A673 (cell line): ENCODE measurements around the gene SEMA4A. TPM values are rescaled to one million over a fixed set of nuclear protein-coding genes. Genes with fewer than 3 reads are reported as not detected.

Experiments used
- BruUV-seq: library from RNA; stranded (reverse); fragments of 400-500 nt; replicated peaks from 2 replicates; lab custom pipeline; 2021; lab: Mats Ljungman, UMichigan
- CTCF ChIA-PET: fragments of 300-600 bp; sonication (Branson Sonifier 250); formaldehyde crosslinking; loops from one replicate; lab custom pipeline; 2022; ENCODE audit warnings: antibody characterized with exemption; lab: Charles Lee
- POLR2A ChIA-PET: fragments of 300-600 bp; sonication (Branson Sonifier 250); formaldehyde crosslinking; loops from one replicate; lab custom pipeline; 2022; ENCODE audit warnings: antibody characterized with exemption; ENCODE audit not compliant: low non-redundant PET; lab: Charles Lee
- DNase-seq: peaks from one replicate; pipeline ENCODE4 v3.0.0-alpha.2; 2015; ENCODE audit warnings: low spot score
- H3K27ac ChIP-seq: fragments of 200-600 bp; sonication (generic); 2 replicates; pipeline ENCODE4 v1.5.1; 2016; ENCODE audit warnings: mixed run types, low read depth, mild to moderate bottlenecking, mixed read lengths, antibody characterized with exemption, low read length; ENCODE audit not compliant: poor library complexity, severe bottlenecking
- H3K27me3 ChIP-seq: fragments of 200-600 bp; sonication (generic); replicated peaks from 2 replicates; pipeline ENCODE4 v1.6.1; 2017; ENCODE audit warnings: mixed run types, low read depth, mild to moderate bottlenecking, mixed read lengths, antibody characterized with exemption, low read length; ENCODE audit not compliant: insufficient read depth, poor library complexity
- H3K36me3 ChIP-seq: fragments of 200-600 bp; sonication (generic); 2 replicates; pipeline ENCODE4 v1.6.1; 2016; ENCODE audit warnings: mixed run types, mild to moderate bottlenecking, mixed read lengths, antibody characterized with exemption, low read length; ENCODE audit not compliant: insufficient read depth, poor library complexity, severe bottlenecking
- H3K4me1 ChIP-seq: fragments of 200-600 bp; sonication (generic); 2 replicates; pipeline ENCODE4 v1.6.1; 2017; ENCODE audit warnings: mixed run types, mild to moderate bottlenecking, mixed read lengths, antibody characterized with exemption, low read length; ENCODE audit not compliant: insufficient read depth, poor library complexity, severe bottlenecking
- H3K4me3 ChIP-seq: fragments of 200-600 bp; sonication (generic); 2 replicates; pipeline ENCODE4 v1.5.1; 2016; ENCODE audit warnings: low read depth, mixed run types, mild to moderate bottlenecking, mixed read lengths, low read length; ENCODE audit not compliant: poor library complexity, severe bottlenecking
- H3K9me3 ChIP-seq: fragments of 200-600 bp; sonication (generic); 2 replicates; pipeline ENCODE4 v1.6.1; 2016; ENCODE audit warnings: mixed run types, low read depth, mild to moderate bottlenecking, mixed read lengths, antibody characterized with exemption, low read length; ENCODE audit not compliant: poor library complexity, severe bottlenecking
- CTCF ChIP-seq: fragments of 300-800, 200-600 bp; sonication (generic); conservative IDR thresholded peaks from 2 replicates; pipeline ENCODE4 v1.5.1; 2017; ENCODE audit warnings: low read depth, mild to moderate bottlenecking, antibody characterized with exemption, low read length, moderate library complexity, mixed read lengths
- EZH2 ChIP-seq: fragments of 200-600 bp; sonication (generic); IDR thresholded peaks from 2 replicates; pipeline ENCODE4 v1.6.1; 2017; ENCODE audit warnings: borderline replicate concordance, low read depth, mild to moderate bottlenecking, mixed read lengths, antibody characterized with exemption, low read length; ENCODE audit not compliant: poor library complexity, severe bottlenecking
- intact Hi-C: fragments of 100-400 bp; cut with micrococcal nuclease; formaldehyde crosslinking; loops from one replicate; pipeline ENCODE4 v1.10.0; 2022; ENCODE audit not compliant: unreplicated experiment
- total RNA-seq: library from RNA; stranded (reverse); gene quantifications from 2 replicates; pipeline ENCODE4 v1.2.3, GENCODE V29; 2021

Gene SEMA4A
- total RNA-seq, 1 experiment from 2014 or later, result 0.77 TPM

- TF ChIP-seq CTCF, result no peak
- no peak for TF ChIP-seq EZH2
- intact Hi-C loops, result no loop called here
- ChIA-PET CTCF (interaction anchor here (0.5 to 6.6 kb wide), 7 partner anchors 15 to 566 kb away, joined by 3 to 56 read pairs (median 6); no protein-coding TSS in a partner anchor), POLR2A (no interaction called here)
- Histone ChIP-seq H3K27ac (peak overlapping the region; percentile 86), H3K9me3 (no peaks in the 10 kb centered on the region), H3K4me1 (peaks cover 54% of the 10 kb centered on the region), H3K36me3 (peaks cover 27% of the 10 kb centered on the region), H3K4me3 (no peak overlapping the region), H3K27me3 (no peaks in the 10 kb centered on the region)
- no TSS peak for BruUV-seq
- DNase-seq, result no peak
Observed at GRCh38 chr1:156128654-156129597, 24.5 kb upstream of the SEMA4A start.

GRCh38 chr1:156129687-156130577 lies 23.5 kb upstream of the SEMA4A start:
- TSS peak; percentile 89 for BruUV-seq
- CTCF ChIA-PET, result interaction anchor here (0.6 to 6.6 kb wide), 15 partner anchors 11 to 567 kb away, joined by 3 to 56 read pairs (median 4); partner anchors contain the start of gene KHDC4
- intact Hi-C loops, result loop anchor here (1.0 to 10.0 kb wide), 3 partner anchors 40 to 191 kb away; partner anchors contain the start of gene SSR2
- Histone ChIP-seq H3K9me3 (no peaks in the 10 kb centered on the region), H3K4me3 (no peak overlapping the region), H3K27ac (peak overlapping the region; percentile 86), H3K27me3 (no peaks in the 10 kb centered on the region), H3K4me1 (peaks cover 47% of the 10 kb centered on the region), H3K36me3 (peaks cover 37% of the 10 kb centered on the region)
- POLR2A ChIA-PET, result no interaction called here
- peak; percentile 97 for DNase-seq
- TF ChIP-seq CTCF (peak; percentile 98), EZH2 (no peak)

- no peaks in the 10 kb centered on the region for H3K9me3 ChIP-seq
- POLR2A ChIA-PET, result no interaction called here
- no peaks in the 10 kb centered on the region for H3K27me3 ChIP-seq
- no peak overlapping the region for H3K4me3 ChIP-seq
- no peak overlapping the region for H3K27ac ChIP-seq
- TF ChIP-seq EZH2, result no peak
- TF ChIP-seq CTCF, result no peak
- BruUV-seq, result no TSS peak
- DNase-seq, result no peak
- peaks cover 41% of the 10 kb centered on the region for H3K4me1 ChIP-seq
- H3K36me3 ChIP-seq, result peaks cover 44% of the 10 kb centered on the region
- intact Hi-C loops, result loop anchor here (1.0 to 10.0 kb wide), 3 partner anchors 40 to 192 kb away; partner anchors contain the start of gene SSR2
- CTCF ChIA-PET, result interaction anchor here (0.7 to 6.6 kb wide), 6 partner anchors 12 to 196 kb away, joined by 3 to 56 read pairs (median 5); partner anchors contain the start of gene KHDC4
Observed at GRCh38 chr1:156130578-156130942, 22.8 kb upstream of the SEMA4A start.
